Vagina (tissue), 2 donors: ENCODE results near the gene GLDC.

ENCODE experiments used
- POLR2AphosphoS5 ChIP-seq, 2 donors: sonication (generic); formaldehyde crosslinking; IDR thresholded peaks; one replicate each; pipeline ENCODE4 v1.9.0; 2017; ENCODE audit warnings: antibody characterized with exemption in 2 of 2, mild to moderate bottlenecking in 2 of 2, low read depth in 1 of 2; ENCODE audit not compliant: insufficient read depth in 1 of 2
- TF ChIP-seq, protein P1 (sequence below), 3 experiments: fragments of 450-650 bp in 2 of 3; fragments of 200-600 bp in 1 of 3; sonication (generic) in 1 of 3; IDR thresholded peaks; one replicate each; pipeline ENCODE4 v1.5.1; 2017 to 2019; ENCODE audit warnings: antibody characterized with exemption in 3 of 3, mild to moderate bottlenecking in 2 of 3, moderate library complexity in 2 of 3

DNA sequence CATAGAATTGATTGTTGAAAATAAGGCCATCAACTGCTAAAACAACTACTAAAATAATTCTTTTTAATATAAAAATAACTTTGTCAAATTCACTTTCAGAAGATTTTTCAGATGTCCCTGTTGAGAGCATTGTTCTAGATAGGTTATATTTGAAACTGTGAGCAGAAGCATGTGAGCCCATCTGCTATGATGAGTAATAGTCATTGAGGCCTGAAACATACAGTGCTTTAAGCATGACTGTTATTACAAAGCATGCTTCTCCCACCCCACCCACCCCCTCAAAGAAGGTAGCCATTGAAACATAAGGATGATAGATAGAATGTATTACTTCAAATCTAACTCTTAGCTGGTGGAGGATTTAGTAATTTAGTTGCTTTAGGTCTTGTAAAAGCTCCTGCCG, 146.5 kb downstream of the GLDC start:
- TF ChIP-seq POLR2AphosphoS5 (IDR thresholded peaks at IDR 0.05; ENCODE audit: insufficient read depth in 1 of 2, low read depth in 1 of 2), result no peak
- TF ChIP-seq, protein P1, sequence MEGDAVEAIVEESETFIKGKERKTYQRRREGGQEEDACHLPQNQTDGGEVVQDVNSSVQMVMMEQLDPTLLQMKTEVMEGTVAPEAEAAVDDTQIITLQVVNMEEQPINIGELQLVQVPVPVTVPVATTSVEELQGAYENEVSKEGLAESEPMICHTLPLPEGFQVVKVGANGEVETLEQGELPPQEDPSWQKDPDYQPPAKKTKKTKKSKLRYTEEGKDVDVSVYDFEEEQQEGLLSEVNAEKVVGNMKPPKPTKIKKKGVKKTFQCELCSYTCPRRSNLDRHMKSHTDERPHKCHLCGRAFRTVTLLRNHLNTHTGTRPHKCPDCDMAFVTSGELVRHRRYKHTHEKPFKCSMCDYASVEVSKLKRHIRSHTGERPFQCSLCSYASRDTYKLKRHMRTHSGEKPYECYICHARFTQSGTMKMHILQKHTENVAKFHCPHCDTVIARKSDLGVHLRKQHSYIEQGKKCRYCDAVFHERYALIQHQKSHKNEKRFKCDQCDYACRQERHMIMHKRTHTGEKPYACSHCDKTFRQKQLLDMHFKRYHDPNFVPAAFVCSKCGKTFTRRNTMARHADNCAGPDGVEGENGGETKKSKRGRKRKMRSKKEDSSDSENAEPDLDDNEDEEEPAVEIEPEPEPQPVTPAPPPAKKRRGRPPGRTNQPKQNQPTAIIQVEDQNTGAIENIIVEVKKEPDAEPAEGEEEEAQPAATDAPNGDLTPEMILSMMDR (IDR thresholded peaks at IDR 0.05), result no peak
